ENCODE data around the gene STMN3. TPM values are rescaled to one million over a fixed set of nuclear protein-coding genes. Genes with fewer than 3 reads are reported as not detected.

STMN3 gene
- 64.5 and 112 TPM in 2 replicates for total RNA-seq

DNA sequence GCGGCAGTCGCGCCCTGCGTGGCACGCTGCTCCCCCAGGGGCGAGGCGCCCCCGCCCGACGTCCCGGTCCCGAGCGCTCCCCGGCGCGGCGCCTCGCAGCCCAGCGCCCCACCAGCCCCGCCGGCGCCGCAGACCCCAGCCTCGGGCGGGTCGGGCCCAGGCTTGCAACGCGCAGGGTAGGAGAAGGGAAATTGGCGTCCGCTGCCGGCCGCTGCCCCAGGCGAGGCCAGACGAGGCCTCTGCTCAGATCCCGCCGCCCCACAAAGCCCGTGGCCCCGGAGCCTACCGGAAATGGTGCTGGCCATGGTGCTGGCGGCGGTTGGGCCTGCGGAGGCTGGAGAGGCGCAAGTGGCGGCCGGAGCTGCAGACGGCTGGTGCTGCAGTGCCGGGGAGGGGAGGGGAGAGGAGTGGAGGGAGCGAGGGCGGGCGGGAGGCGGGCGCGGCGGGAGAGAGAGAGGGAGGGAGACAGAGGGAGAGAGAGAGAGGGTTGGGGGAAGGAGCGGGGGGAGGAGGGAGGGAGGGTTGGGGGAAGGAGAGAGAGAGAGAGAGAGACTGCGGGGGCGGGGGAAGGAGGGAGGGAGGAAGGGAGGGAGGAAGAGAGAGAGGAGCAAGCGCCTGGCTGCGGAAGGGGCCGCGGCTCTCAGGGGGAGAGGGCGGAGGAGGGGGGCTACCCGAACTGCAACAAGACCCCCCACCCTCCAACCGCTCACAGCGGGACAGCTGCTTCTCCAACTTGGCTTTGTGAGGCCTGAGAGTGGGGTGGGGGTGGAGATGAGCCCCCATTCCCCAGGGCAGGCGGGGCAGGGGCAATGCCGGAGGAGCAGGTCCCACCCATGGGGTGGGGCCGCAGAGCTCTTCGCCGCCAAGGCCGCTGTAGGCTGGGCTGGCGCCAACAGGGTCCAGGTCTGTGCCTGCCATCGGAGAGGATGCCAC, at the start of gene STMN3:
STMN3 (minus strand) TSS at position 384 of the 933 bp plus-strand sequence; CDS start at position 305, 79 bp downstream.
- DNase-seq (ENCODE audit: low read depth), result no peak
- peak within 1 kb of the TSS; percentile 72 for H3K4me3 ChIP-seq (ENCODE audit: low read depth, low read length)
- no peak for TF ChIP-seq CTCF (conservative IDR thresholded peaks at IDR 0.05; ENCODE audit: low read depth, low read length)

GRCh38 chr20:63702036-63702665, 48.9 kb upstream of the STMN3 start:
- DNase-seq (ENCODE audit: low read depth), result no peak
- TF ChIP-seq CTCF (conservative IDR thresholded peaks at IDR 0.05; ENCODE audit: low read depth, low read length), result no peak
- H3K4me3 ChIP-seq (ENCODE audit: low read depth, low read length), result no peak overlapping the region

GRCh38 chr20:63701329-63702035, 48.3 kb upstream of the STMN3 start:
- no peak for DNase-seq (ENCODE audit: low read depth)
- TF ChIP-seq CTCF (conservative IDR thresholded peaks at IDR 0.05; ENCODE audit: low read depth, low read length), result no peak
- no peak overlapping the region for H3K4me3 ChIP-seq (ENCODE audit: low read depth, low read length)

- no peak overlapping the region for H3K4me3 ChIP-seq (ENCODE audit: low read depth, low read length)
- no peak for DNase-seq (ENCODE audit: low read depth)
- TF ChIP-seq CTCF (conservative IDR thresholded peaks at IDR 0.05; ENCODE audit: low read depth, low read length), result no peak
These were observed 47.8 kb upstream of the STMN3 start for GRCh38 chr20:63701051-63701328.

- DNase-seq (ENCODE audit: low read depth), result no peak
- TF ChIP-seq CTCF (conservative IDR thresholded peaks at IDR 0.05; ENCODE audit: low read depth, low read length), result no peak
These were observed 47.2 kb upstream of the STMN3 start for GRCh38 chr20:63700199-63701050.

GRCh38 chr20:63699466-63700198, 46.4 kb upstream of the STMN3 start:
- DNase-seq (ENCODE audit: low read depth), result no peak
- H3K4me3 ChIP-seq (ENCODE audit: low read depth, low read length), result peak overlapping the region; percentile 75

More at GRCh38 chr20:63700199-63701050, 47.2 kb upstream of the STMN3 start:
- no peak overlapping the region for H3K4me3 ChIP-seq (ENCODE audit: low read depth, low read length)

More at GRCh38 chr20:63699466-63700198, 46.4 kb upstream of the STMN3 start:
- TF ChIP-seq CTCF (conservative IDR thresholded peaks at IDR 0.05; ENCODE audit: low read depth, low read length), result no peak
